Mucosa of stomach (tissue), 1 donor: ENCODE measurements around the gene MAP2K5.

Experiments used
- H3K27me3 ChIP-seq: one replicate; pipeline ENCODE4 v1.7.0; 2013; ENCODE audit warnings: mild to moderate bottlenecking, low read length; ENCODE audit not compliant: control insufficient read depth, insufficient read depth
- H3K36me3 ChIP-seq: one replicate; pipeline ENCODE4 v1.7.0; 2013; ENCODE audit warnings: low read length; ENCODE audit not compliant: control insufficient read depth, insufficient read depth
- H3K4me1 ChIP-seq: one replicate; pipeline ENCODE4 v1.7.0; 2013; ENCODE audit warnings: mild to moderate bottlenecking, low read length; ENCODE audit not compliant: control insufficient read depth, insufficient read depth
- H3K4me3 ChIP-seq: one replicate; pipeline ENCODE4 v1.7.0; 2013; ENCODE audit warnings: low read length
- H3K9ac ChIP-seq: one replicate; pipeline ENCODE4 v1.7.0; 2013; ENCODE audit warnings: mild to moderate bottlenecking, low read length, moderate library complexity
- H3K9me3 ChIP-seq: one replicate; pipeline ENCODE4 v1.7.0; 2013; ENCODE audit warnings: mild to moderate bottlenecking, low read length, moderate library complexity; ENCODE audit not compliant: control insufficient read depth
- donor health status: Pancreatic carcinoma.

The MAP2K5 gene

DNA sequence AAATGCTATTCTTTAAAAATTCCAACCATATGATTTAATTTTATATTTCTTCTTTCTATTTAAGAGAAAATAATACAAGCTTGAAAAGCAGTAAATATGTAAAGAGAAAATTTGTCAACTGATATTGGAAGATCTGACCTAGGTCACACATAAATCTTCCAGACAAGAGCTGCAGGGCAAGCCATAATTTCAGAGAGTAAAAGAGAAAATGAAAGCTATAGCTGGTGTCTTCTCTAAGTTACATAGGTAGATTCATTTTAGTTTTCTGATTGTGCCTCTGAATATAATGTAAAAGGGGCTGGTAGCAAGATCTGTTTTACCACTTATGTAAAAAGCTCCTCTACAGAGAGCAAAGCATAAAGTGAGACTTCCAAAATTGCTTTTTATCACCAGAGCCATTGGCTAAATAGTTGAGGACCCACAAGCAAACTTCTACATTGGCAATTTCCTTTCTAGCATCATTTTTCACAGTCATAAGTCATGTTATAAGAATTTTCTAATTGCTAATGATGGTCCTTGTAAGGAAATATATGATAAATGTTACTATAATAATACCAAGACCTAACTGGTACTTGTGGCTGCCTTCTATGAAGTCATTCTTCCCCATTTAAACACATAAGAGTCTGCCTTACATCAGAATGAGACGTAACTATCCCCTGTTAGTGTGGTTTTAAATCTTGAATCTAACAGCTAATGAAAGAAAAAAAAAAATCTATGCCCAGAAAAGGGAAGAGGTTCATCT is 202.0 kb downstream of the MAP2K5 start:
- no peaks in the 10 kb centered on the region for H3K36me3 ChIP-seq
- H3K9me3 ChIP-seq, result no peaks in the 10 kb centered on the region
- peaks cover 4% of the 10 kb centered on the region for H3K4me1 ChIP-seq
- no peak overlapping the region for H3K4me3 ChIP-seq
- no peaks in the 10 kb centered on the region for H3K27me3 ChIP-seq
- no peak overlapping the region for H3K9ac ChIP-seq

DNA sequence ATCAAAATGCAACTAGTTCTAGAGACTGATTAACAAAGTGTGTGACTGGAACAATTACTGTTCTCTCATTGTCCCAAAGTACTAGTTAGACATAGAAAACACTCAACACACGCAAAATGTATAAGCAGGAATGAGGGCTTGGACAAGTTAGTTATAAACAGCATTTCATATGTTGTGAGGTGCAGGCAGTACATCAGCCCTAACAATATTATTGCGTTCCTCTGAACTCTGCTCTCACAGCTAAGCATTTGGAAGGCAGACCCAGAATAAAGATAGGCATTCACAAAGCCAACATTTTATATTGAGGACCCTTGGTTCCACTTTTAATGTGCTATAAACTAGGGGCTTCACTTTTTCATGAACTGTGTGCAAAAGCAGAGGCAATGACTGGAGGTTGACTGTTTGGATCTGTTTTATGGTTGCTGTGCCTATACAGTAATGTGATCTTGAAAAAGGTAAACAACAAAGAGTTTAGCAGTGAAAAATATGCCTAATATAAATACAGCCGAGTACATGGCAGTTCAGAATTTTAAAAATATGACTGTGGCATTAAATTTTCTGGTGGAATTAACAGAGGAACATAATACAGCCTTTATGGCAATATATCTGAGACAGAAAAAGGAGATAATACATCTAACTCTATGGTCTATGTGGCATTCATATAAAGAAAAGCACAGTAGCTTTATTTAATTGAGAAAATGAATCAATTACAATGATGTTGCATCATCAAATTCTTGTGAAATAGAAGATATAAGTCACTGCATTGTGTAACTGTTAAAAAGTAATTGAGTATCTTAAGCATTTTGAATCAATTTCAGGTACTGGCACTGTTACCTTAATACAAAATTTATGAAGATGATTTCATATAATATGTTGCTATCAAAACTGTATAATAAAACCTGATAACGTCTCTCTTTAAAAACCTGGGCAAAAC is 202.8 kb downstream of the MAP2K5 start:
- Histone ChIP-seq H3K9ac (no peak overlapping the region), H3K36me3 (no peaks in the 10 kb centered on the region), H3K4me1 (peaks cover 4% of the 10 kb centered on the region), H3K27me3 (no peaks in the 10 kb centered on the region), H3K4me3 (no peak overlapping the region), H3K9me3 (no peaks in the 10 kb centered on the region)

DNA sequence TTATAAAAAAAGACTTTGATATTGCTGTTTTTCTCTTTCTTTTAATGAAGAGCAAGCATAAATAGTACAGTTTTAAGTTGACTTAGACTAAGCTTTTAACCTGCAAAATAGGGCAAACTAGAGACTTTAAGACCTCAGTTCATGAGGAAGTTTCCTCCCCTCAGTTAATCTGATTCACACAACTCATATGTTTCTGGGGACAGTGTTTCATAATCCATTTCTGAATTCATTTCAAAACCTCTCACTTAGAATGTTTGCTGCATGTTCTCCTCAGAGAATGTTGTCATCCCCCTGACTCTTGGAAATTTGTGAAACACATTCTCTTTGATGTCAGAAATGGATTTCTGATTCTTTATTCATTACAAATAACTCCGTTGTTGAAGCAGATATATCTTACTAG is 203.5 kb downstream of the MAP2K5 start:
- Histone ChIP-seq H3K9ac (peak overlapping the region; percentile 23), H3K36me3 (no peaks in the 10 kb centered on the region), H3K4me3 (no peak overlapping the region), H3K4me1 (peaks cover 4% of the 10 kb centered on the region), H3K9me3 (no peaks in the 10 kb centered on the region), H3K27me3 (no peaks in the 10 kb centered on the region)

DNA sequence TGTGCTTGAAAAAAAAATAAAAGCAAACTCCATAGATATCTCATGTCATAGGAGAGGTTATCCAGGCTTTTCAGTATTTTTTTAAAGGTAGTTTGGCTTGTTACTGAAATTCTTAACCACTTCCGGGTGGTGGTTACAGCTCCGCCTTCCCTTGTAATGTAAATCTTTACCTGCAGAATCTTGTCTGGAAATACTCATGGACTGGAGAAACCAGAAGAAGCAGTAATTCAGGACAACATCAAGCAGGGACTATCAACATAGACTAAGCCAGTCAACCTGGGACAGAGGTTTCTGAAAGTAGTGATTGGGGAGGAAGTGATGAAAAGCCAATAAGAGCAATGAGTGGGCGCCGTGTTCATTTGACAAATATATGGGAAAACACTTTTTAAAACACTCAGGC is 203.9 kb downstream of the MAP2K5 start:
- H3K27me3 ChIP-seq, result no peaks in the 10 kb centered on the region
- H3K9me3 ChIP-seq, result no peaks in the 10 kb centered on the region
- H3K9ac ChIP-seq, result peak overlapping the region; percentile 23
- no peak overlapping the region for H3K4me3 ChIP-seq
- H3K36me3 ChIP-seq, result no peaks in the 10 kb centered on the region
- H3K4me1 ChIP-seq, result peaks cover 4% of the 10 kb centered on the region

DNA sequence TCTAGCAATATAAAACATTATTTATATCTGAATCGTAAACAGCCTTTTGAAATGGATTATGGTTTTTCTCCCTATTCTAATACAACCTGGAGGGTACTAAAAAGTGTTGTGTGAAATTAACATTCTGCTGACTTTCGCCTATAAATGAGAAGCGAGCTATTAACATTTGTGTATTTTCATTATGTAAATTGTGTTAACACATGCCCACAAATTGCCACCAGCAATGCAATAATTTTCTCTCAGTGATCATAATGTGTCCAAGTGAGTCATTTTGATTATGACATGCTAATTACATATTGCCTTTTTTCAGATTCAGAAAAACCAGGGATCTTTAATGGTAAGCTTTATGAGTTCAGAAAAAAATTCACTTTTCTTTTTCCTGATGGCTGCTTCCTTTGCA is 205.4 kb downstream of the MAP2K5 start:
- peaks cover 4% of the 10 kb centered on the region for H3K4me1 ChIP-seq
- no peaks in the 10 kb centered on the region for H3K9me3 ChIP-seq
- no peaks in the 10 kb centered on the region for H3K36me3 ChIP-seq
- H3K9ac ChIP-seq, result no peak overlapping the region
- H3K27me3 ChIP-seq, result no peaks in the 10 kb centered on the region
- no peak overlapping the region for H3K4me3 ChIP-seq

DNA sequence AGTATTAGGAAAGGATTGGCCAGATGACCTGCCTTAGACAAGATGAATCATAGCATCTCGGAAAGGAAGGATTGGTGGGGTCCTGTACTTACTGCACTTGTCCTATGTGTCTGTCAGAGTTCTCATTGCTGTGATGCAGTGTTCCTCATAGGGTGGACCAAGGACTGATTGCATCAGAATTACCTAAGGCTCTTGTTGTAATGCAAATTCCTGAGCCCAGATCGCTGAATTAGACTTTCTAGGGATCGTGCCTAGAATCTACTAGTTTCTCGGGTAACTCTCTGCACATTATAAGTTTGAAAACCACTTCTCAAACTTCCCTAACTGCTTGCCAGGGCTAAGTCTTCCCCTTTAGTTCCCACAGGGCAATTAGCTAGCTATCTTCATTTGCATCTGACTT is 207.9 kb downstream of the MAP2K5 start:
- H3K9me3 ChIP-seq, result no peaks in the 10 kb centered on the region
- peaks cover 4% of the 10 kb centered on the region for H3K4me1 ChIP-seq
- H3K36me3 ChIP-seq, result no peaks in the 10 kb centered on the region
- H3K4me3 ChIP-seq, result no peak overlapping the region
- no peaks in the 10 kb centered on the region for H3K27me3 ChIP-seq
- no peak overlapping the region for H3K9ac ChIP-seq

DNA sequence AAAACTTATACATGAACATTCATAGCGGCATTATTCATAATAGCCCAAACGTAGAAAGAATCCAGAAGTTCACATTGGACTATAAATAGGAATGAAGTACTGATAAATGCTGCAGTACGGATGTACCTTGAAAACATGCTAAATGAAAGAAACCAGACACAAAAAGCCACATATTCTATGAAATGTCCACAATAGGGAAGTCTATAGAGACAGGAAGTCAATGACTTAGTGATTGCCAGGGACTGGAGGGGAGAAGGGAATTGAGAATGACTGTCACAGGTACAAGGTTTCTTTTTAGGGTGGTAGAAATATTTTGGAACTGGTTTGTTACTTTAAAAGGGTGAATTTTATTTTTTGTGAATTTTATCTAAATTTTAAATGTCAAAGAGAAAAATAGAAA is 211.4 kb downstream of the MAP2K5 start:
- H3K36me3 ChIP-seq, result no peaks in the 10 kb centered on the region
- no peak overlapping the region for H3K4me3 ChIP-seq
- no peaks in the 10 kb centered on the region for H3K27me3 ChIP-seq
- no peaks in the 10 kb centered on the region for H3K4me1 ChIP-seq
- H3K9ac ChIP-seq, result no peak overlapping the region
- H3K9me3 ChIP-seq, result no peaks in the 10 kb centered on the region

DNA sequence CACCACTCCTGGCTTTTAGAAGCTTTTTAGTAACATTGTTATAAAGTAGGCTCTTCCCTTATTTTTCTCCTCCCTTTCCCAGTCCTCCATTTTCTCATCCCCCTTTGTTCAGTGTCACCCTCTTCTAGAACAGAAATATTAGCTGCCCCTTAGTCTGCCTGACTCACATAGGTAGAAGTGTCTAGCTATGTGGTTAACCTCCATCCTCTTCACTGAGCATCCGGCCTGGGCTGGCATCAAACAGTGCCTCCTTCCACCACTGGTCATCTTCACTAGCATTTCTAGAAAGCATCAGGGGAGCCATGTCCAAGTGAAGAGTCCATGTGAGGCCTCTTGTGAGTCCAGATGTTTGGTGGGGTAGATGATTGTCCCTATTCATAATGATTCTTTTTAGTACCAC is 212.8 kb downstream of the MAP2K5 start:
- H3K27me3 ChIP-seq, result no peaks in the 10 kb centered on the region
- H3K4me3 ChIP-seq, result no peak overlapping the region
- no peaks in the 10 kb centered on the region for H3K36me3 ChIP-seq
- no peak overlapping the region for H3K9ac ChIP-seq
- H3K4me1 ChIP-seq, result no peaks in the 10 kb centered on the region
- no peaks in the 10 kb centered on the region for H3K9me3 ChIP-seq

DNA sequence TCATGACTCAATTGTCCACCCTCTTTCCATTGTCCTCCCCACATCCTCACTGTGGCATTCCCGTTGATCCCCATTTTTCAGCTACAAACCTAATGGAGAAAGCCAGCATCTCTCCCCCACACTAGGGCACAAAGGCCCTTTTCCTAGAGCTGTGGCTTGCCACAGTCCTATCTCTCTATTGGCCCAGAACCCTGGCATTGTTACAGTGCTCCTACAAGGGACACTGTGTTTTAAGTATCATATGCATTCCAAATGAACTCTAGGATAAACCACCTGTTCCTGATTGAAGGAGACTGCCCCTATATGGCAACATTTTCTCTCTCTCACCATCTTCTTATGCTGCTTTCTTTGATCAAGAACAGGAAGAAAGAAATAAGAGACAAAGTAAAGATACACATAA is 213.4 kb downstream of the MAP2K5 start:
- H3K27me3 ChIP-seq, result no peaks in the 10 kb centered on the region
- H3K4me3 ChIP-seq, result no peak overlapping the region
- peaks cover 4% of the 10 kb centered on the region for H3K4me1 ChIP-seq
- no peaks in the 10 kb centered on the region for H3K9me3 ChIP-seq
- no peak overlapping the region for H3K9ac ChIP-seq
- no peaks in the 10 kb centered on the region for H3K36me3 ChIP-seq

DNA sequence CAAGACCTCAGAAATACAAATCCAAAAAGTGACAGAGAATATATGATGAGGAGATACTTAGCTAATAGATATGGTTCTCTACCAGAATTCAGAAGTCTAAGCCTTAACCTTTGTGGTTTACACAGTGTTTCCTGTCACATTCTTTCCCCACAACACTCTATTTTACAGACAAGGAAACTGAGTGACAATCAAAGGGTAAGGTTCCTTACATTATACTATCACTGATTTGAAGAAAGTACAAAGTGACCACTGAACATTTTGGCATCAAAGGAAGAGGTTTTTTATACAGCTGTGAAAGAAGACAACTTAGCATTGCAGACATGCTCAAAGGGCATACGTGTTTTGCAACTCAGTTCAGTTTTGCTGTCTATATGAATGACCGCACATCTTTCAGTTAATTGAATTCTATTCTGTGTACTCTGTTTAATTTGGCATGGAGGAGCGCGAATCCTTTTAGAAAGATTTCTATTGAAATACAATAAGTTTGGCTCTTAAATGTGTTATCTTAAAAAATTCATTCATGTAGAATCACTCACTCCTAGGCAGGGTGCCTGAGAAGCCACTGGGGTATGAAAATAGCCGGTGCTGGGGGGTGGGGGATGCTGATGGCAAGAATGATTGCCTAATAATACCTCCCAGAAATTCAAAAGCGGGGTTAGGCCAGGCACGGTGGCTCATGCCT is 216.3 kb downstream of the MAP2K5 start:
- H3K9ac ChIP-seq, result no peak overlapping the region
- H3K4me1 ChIP-seq, result peaks cover 16% of the 10 kb centered on the region
- H3K4me3 ChIP-seq, result no peak overlapping the region
- no peaks in the 10 kb centered on the region for H3K9me3 ChIP-seq
- H3K36me3 ChIP-seq, result no peaks in the 10 kb centered on the region
- no peaks in the 10 kb centered on the region for H3K27me3 ChIP-seq

DNA sequence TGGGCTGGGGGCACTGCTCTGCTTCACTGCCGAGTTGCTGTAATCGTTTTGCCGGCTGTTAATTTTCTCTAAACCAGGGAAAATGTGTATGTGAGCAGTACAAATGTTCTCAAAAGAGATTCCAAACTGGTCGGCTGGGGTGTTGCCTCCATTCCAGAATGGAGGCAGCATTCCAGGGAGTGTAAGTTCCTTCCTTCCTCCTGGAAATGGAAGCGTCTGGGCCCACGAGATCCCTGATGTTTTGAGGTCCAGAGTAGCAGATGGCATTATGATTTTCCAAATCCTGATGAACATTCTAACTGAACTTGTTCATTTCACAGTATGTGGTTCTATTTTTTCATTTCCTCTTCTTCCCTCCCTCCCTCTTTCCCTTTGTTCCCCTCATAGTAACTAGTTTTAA is 218.4 kb downstream of the MAP2K5 start:
- H3K36me3 ChIP-seq, result no peaks in the 10 kb centered on the region
- no peaks in the 10 kb centered on the region for H3K9me3 ChIP-seq
- H3K9ac ChIP-seq, result no peak overlapping the region
- H3K4me1 ChIP-seq, result peaks cover 16% of the 10 kb centered on the region
- no peaks in the 10 kb centered on the region for H3K27me3 ChIP-seq
- H3K4me3 ChIP-seq, result no peak overlapping the region

DNA sequence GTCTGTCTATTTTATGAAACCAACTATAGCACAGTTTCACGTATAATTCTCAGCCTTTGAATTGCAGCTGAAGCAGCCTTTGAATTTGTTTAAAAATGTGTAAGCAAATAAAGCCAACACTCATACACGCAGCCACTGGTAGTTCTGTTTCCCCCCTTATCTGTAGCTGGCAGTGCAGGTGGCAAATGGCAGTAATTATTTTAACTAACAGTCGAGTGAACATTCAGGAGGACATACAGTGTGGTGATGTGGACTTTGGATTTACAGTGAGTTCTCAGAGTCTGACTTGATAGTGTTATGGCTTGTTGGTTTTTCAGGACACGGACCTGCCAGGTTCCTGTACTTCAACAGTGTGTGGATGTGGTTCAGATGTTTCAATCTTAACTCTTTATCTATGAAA is 218.8 kb downstream of the MAP2K5 start:
- H3K4me3 ChIP-seq, result no peak overlapping the region
- H3K9me3 ChIP-seq, result no peaks in the 10 kb centered on the region
- no peak overlapping the region for H3K9ac ChIP-seq
- no peaks in the 10 kb centered on the region for H3K36me3 ChIP-seq
- peaks cover 16% of the 10 kb centered on the region for H3K4me1 ChIP-seq
- no peaks in the 10 kb centered on the region for H3K27me3 ChIP-seq
